GM06990 (cell line): ENCODE measurements around the gene ONECUT1.

ENCODE experiments used
- DNase-seq: peaks from one replicate; pipeline ENCODE4 v3.0.0-alpha.2; 2011; ENCODE audit not compliant: insufficient read length; ENCODE audit errors: extremely low read depth
- H3K27me3 ChIP-seq: replicated peaks from 2 replicates; pipeline ENCODE4 v1.6.0; 2011; ENCODE audit warnings: low read length; ENCODE audit not compliant: control insufficient read depth, insufficient read depth
- H3K36me3 ChIP-seq: 2 replicates; pipeline ENCODE4 v1.5.1; 2011; ENCODE audit warnings: low read length; ENCODE audit not compliant: control insufficient read depth, insufficient read depth
- H3K4me3 ChIP-seq: replicated peaks from 2 replicates; pipeline ENCODE4 v1.5.1; 2011; ENCODE audit warnings: low read depth, mild to moderate bottlenecking, control low read depth, low read length
- TF ChIP-seq, protein P1 (sequence below): IDR thresholded peaks from 2 replicates; pipeline ENCODE4 v1.5.1; 2011; ENCODE audit warnings: low read length, control low read depth, mild to moderate bottlenecking, inconsistent platforms; ENCODE audit not compliant: insufficient read depth, poor library complexity, severe bottlenecking

The ONECUT1 gene

DNA sequence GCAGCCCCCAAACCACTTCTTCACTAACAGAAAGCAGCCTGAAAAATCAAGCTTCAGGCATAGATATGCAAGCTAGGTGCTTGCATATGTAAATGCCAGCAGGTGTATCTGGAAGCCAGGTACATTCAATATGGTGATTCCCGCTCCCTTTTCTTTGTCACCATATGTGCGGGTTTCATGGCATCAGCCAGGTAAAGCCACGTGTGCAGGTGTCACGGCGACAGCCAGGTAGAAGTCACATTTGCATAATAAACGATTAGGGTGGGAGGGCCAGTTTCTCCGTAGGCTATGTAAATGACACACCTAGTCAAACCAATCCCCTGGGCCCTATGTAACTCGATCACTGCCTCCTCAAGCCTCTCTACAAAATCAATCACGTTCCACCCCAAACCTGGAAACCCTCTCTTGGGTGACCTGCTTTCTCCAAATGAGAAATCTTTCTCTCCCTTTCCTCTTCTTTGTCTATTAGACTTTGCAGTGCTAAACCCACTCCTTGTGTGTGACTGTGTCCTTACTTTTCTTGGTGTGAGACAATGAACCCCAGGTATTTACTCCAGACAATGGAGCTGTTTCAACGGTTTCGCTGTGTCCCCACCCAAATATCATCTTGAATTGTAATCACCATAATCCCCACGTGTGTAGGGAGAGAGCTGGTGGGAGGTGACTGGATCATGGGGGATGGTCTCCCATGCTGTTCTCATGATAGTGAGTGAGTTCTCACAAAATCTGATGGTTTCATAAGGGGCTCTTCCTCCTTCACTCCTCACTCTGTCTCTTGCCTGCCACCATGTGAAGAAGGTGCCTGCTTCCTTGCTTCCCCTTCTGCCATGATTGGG, 44.6 kb downstream of the ONECUT1 start:
- TF ChIP-seq, protein P1, sequence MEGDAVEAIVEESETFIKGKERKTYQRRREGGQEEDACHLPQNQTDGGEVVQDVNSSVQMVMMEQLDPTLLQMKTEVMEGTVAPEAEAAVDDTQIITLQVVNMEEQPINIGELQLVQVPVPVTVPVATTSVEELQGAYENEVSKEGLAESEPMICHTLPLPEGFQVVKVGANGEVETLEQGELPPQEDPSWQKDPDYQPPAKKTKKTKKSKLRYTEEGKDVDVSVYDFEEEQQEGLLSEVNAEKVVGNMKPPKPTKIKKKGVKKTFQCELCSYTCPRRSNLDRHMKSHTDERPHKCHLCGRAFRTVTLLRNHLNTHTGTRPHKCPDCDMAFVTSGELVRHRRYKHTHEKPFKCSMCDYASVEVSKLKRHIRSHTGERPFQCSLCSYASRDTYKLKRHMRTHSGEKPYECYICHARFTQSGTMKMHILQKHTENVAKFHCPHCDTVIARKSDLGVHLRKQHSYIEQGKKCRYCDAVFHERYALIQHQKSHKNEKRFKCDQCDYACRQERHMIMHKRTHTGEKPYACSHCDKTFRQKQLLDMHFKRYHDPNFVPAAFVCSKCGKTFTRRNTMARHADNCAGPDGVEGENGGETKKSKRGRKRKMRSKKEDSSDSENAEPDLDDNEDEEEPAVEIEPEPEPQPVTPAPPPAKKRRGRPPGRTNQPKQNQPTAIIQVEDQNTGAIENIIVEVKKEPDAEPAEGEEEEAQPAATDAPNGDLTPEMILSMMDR: no peak
- H3K4me3 ChIP-seq: no peak overlapping the region
- H3K36me3 ChIP-seq: no peaks in the 10 kb centered on the region
- DNase-seq: no peak
- no peaks in the 10 kb centered on the region for H3K27me3 ChIP-seq

DNA sequence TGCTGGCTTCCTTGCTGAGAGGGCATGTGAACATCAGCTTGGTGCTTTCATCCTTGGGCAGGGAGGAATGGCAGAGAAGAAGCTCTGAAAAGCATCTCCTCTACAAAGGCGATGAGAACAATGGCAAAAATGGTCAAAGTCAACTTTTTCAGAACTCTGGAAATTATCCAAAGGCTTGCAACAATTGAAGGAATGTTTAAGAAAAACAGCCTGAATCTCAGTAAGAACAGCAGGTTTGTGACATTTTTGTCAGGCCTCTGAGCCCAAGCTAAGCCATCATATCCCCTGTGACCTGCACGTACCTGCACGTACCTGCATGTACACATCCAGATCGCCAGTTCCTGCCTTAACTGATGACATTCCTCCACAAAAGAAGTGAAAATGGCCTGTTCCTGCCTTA, 51.8 kb downstream of the ONECUT1 start:
- DNase-seq: no peak
- H3K4me3 ChIP-seq: no peak overlapping the region
- no peaks in the 10 kb centered on the region for H3K36me3 ChIP-seq
- TF ChIP-seq, protein P1: no peak
- no peaks in the 10 kb centered on the region for H3K27me3 ChIP-seq

DNA sequence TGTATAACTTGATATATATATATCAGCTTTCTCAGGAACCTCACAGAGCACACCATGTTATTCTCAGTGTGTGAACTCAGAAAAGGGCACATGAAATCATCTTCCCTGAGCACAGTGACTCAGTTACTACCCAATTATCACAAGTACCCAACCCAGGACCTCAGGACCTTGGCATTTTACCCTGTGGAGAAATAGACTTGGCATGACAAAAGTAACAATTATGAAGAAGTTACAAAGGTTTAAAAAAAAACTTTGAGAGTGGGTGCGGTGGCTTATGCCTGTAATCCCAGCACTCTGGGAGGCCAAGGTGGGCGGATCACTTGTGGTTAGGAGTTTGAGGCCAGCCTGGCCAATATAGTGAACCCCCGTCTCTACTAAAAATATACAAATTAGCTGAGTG, 52.4 kb downstream of the ONECUT1 start:
- TF ChIP-seq, protein P1: no peak
- no peak for DNase-seq
- Histone ChIP-seq H3K27me3 (no peaks in the 10 kb centered on the region), H3K36me3 (no peaks in the 10 kb centered on the region), H3K4me3 (no peak overlapping the region)

DNA sequence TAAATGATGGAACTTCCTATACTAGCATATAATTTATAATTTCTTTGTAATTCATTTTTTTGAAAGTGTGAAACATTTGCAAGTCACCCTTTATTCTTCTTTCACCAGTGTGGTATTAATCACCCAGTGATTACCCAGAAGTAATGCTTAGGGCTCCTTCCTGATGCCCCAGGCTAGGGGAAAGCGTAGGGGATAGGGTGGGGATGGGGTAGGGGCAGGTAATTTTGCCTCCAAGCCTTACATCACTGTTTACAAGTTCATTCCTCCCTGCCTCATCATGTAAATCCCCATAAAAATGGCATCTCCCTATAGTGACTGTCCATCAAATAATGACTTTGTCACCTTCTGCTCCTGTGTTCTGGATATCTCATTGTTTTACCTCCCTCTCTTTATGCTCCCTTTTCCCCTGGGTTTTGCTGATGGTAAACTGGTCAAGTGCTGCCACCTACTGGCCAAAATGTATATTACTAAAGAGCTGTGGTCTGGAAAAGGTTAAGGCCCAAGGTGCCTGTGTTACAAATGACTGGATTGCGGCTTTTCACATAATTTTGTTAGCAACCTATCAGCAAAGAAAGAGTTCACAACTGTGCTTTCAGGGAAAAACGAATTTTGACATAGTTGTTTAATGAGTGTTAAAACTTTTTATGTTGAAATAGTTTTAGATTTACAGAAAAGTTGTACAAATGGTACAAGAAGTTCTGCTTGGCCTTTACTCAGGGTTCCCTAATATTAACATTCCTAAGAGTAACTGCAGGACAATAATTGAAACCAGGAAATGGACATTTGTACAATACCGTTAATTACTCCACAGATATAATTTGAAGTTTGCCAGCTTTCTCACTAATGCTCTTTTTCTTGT, 54.7 kb downstream of the ONECUT1 start:
- DNase-seq: peak; percentile 56
- Histone ChIP-seq H3K4me3 (no peak overlapping the region), H3K27me3 (no peaks in the 10 kb centered on the region), H3K36me3 (no peaks in the 10 kb centered on the region)
- TF ChIP-seq, protein P1: peak; percentile 53

DNA sequence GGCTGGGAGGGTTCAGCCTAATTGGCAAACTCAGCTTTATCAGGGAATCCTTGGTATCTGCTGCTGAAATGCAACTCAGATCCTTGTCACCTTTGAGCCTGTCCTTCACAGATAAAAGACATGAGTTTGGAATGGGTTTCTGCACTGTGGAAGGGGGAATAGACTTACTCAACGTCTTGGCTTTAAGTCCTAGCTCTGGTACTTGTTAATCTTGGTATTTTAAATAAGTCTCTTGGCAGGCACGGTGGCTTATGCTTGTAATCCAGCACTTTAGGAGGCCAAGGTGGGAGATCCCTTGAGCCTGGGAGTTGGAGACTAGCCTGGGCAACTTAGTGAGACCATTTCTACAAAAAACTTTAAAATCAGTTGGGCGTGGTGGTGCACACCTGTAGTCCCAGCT, 55.8 kb downstream of the ONECUT1 start:
- Histone ChIP-seq H3K27me3 (no peaks in the 10 kb centered on the region), H3K36me3 (no peaks in the 10 kb centered on the region), H3K4me3 (no peak overlapping the region)
- DNase-seq: no peak
- TF ChIP-seq, protein P1: no peak
